Upper lobe of left lung (tissue), 4 donors: ENCODE measurements around the gene BCAT1.

Experiments
- CTCF ChIP-seq, 6 experiments: fragments of 450-650 bp in 4 of 6; fragments of 200-600 bp in 2 of 6; sonication (generic) in 2 of 6; IDR thresholded peaks; one replicate each; pipeline ENCODE4 v1.5.1; 2016 to 2019; ENCODE audit warnings: antibody characterized with exemption in 6 of 6
- POLR2A ChIP-seq, 4 donors: fragments of 450-650 bp; IDR thresholded peaks; one replicate each; pipeline ENCODE4 v1.5.1; 2016 to 2017; ENCODE audit warnings: antibody characterized with exemption in 4 of 4, mild to moderate bottlenecking in 2 of 4

GRCh38 chr12:24889411-24889810, 59.5 kb downstream of the BCAT1 start:
- TF ChIP-seq CTCF (IDR thresholded peaks at IDR 0.05) (no peak), POLR2A (IDR thresholded peaks at IDR 0.05) (no peak)
